Heart left ventricle (tissue), 16 donors: ENCODE results near the gene C17orf75. TPM values are rescaled to one million over a fixed set of nuclear protein-coding genes. Genes with fewer than 3 reads are reported as not detected.
A peak's percentile ranks its signal among the peaks of the same experiment; 100 is the strongest.
"Not testable (repeated sequence)": the region's sequence is repeated elsewhere in the genome, so short reads cannot be mapped to it uniquely, and the experiment has no call there.

ENCODE experiments used
- ATAC-seq, 4 donors: fragments of 200-7000 bp; cut with Tn5 transposase; one replicate each; pipeline ENCODE4 v1.9.1; 2020 to 2022; ENCODE audit warnings: moderate library complexity in 4 of 4, mild to moderate bottlenecking in 3 of 4, moderate number of reproducible peaks in 1 of 4
- DNase-seq, 5 donors: peaks; one replicate each; pipeline ENCODE4 v3.0.0-alpha.2; 2020
- H3K27ac ChIP-seq, 12 donors: fragments of 200-600 bp; sonication (generic) in 4 of 12; one replicate each; pipeline versions ENCODE4 v1.5.0 to v1.8.0; 2016 to 2022; ENCODE audit warnings: mild to moderate bottlenecking in 2 of 12
- H3K27me3 ChIP-seq, 9 donors: fragments of 200-600 bp; sonication (generic) in 2 of 9; one replicate each; pipeline versions ENCODE4 v1.5.1 to v1.8.0; 2016 to 2022; ENCODE audit warnings: mild to moderate bottlenecking in 3 of 9
- H3K36me3 ChIP-seq, 9 donors: fragments of 200-600 bp; sonication (generic) in 2 of 9; one replicate each; pipeline versions ENCODE4 v1.5.0 to v1.8.0; 2018 to 2022; ENCODE audit warnings: mild to moderate bottlenecking in 2 of 9
- H3K4me1 ChIP-seq, 12 donors: fragments of 200-600 bp; sonication (generic) in 4 of 12; one replicate each; pipeline versions ENCODE4 v1.5.0 to v1.8.0; 2016 to 2022; ENCODE audit warnings: mild to moderate bottlenecking in 3 of 12
- H3K4me3 ChIP-seq, 12 donors: fragments of 200-600 bp; sonication (generic) in 4 of 12; one replicate each; pipeline versions ENCODE4 v1.5.0 to v1.8.0; 2017 to 2022; ENCODE audit warnings: mild to moderate bottlenecking in 9 of 12, moderate library complexity in 4 of 12
- H3K9me3 ChIP-seq, 12 donors: fragments of 200-600 bp; sonication (generic) in 4 of 12; one replicate each; pipeline versions ENCODE4 v1.5.0 to v1.8.0; 2016 to 2022; ENCODE audit warnings: mild to moderate bottlenecking in 1 of 12
- POLR2A ChIP-seq, 2 donors: fragments of 450-650 bp; IDR thresholded peaks; one replicate each; pipeline ENCODE4 v1.6.1; 2017; ENCODE audit warnings: antibody characterized with exemption in 2 of 2, mild to moderate bottlenecking in 2 of 2, moderate library complexity in 2 of 2
- WGBS, 4 donors: extraction: QIAGEN DNeasy Blood & Tissue Kit in 2 of 4; methylation state at CpG; one replicate each; pipeline versions ENCODE4 v1.1.5 to v1.1.7; 2013 to 2018; 5-methylcytosine and 5-hydroxymethylcytosine counted together
- intact Hi-C, 10 donors: fragments of 100-400 bp; cut with DNase I; formaldehyde crosslinking; loops; one replicate each; pipeline versions ENCODE4 v1.11.1 to v1.14.2; 2022
- polyA plus RNA-seq, 2 donors: library from polyadenylated mRNA; stranded (reverse); fragments of 200-250 nt; gene quantifications; one replicate each; pipeline ENCODE4 v1.2.3, GENCODE V29; 2013
- total RNA-seq, 9 donors: library from RNA; depleted of rRNA in 2 of 9; stranded (reverse); fragments of >200 nt in 2 of 9; fragmentation: NEBNext Ultra II Directional in 3 of 9; extraction: Animal tissue kit (Norgen Biotek cat#: 25700) in 3 of 9; gene quantifications; one replicate each; pipeline versions ENCODE4 v1.1.0 to v1.2.4, GENCODE V29; 2016 to 2023
- TF ChIP-seq, protein P1 (sequence below), 12 donors: fragments of 200-600 bp; sonication (generic) in 4 of 12; IDR thresholded peaks; one replicate each; pipeline versions ENCODE4 v1.5.0 to v1.8.0; 2018 to 2022; ENCODE audit warnings: antibody characterized with exemption in 12 of 12, mild to moderate bottlenecking in 5 of 12
- donor health status: ischemic (EF 13 %, LVEDD 7.1; RV severe dilation, severe dysfunction).
- donor health status: healthy with polysubstance abuse.
- donor health status: DM: no; HTN: yes; CAD: no.
- donor health status: DM: no; HTN: no; CAD: no.
- donor health status: ischemic (EF 25% LVEDD 6.9; RV normal size, moderate dysfunction).
- donor health status: ischemic (EF 25% LVEDD 5.7; RV mildly dilated, moderate dysfunction).
- donor health status: healthy.
- donor health status: DM: yes; HTN: yes; CAD: no.
- donor health status: ischemic (EF 35%, LVEDD 5.7; RV mildly dilated, moderate dysfunction).
- donor health status: nonischemic (EF 11% LVEDD 7.7; RV severe dilation, severe dysfunction).
- donor health status: DM: yes; HTN: yes; CAD: no.
- donor health status: PGD.
- donor health status: ischemic (EF 29% LVEDD 5.4; RV normal size, mild dysfunction).
- donor health status: nonischemic (EF 23%, LVEDD 6.1; RV moderate dilation, normal function).

C17orf75 gene
- total and polyA plus RNA-seq, 11 donors = 7.9 to 24.1 (median 17.4) TPM

DNA sequence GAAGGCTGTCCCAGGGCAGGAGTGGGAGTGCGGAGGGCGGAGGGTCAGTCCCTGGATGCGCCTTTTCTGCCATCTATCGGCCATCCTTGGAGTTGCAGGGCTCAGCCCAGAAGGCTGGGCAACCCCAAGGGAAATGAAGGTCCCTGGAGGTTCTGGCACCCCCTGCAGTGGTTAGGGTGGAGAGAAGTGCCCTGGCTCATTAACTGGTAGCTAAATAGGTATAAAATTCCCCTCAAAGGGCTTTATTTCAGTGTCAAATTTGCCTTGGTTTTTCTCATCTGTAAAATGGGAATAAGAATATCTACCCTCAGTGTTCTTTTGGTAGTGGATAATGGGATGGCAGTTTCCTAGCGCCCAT lies 22.4 kb downstream of the C17orf75 start:
- 11 to 15% (median 13%) methylated on average over 5 of the region's 5 CpGs for WGBS, 4 donors
- intact Hi-C loops = loop anchor here (1.0 to 2.0 kb wide), 3 partner anchors 59 to 67 kb away; no protein-coding TSS in a partner anchor
- Histone ChIP-seq H3K4me1 (peaks cover 0 to 12% (median 0%) of the 10 kb centered on the region in 12 donors), H3K36me3 (no peaks in the 10 kb centered on the region), H3K27ac (no peak overlapping the region), H3K27me3 (peaks cover 0 to 4% (median 0%) of the 10 kb centered on the region in 9 donors), H3K9me3 (no peaks in the 10 kb centered on the region), H3K4me3 (peak overlapping the region in 2 of 12 donors; percentile 12 to 42)
- ATAC-seq (peak; percentile 76 to 96 (median 90)), DNase-seq (peak; percentile 70 to 86 (median 77))
- TF ChIP-seq POLR2A (IDR thresholded peaks at IDR 0.05) = no peak
- TF ChIP-seq, protein P1, sequence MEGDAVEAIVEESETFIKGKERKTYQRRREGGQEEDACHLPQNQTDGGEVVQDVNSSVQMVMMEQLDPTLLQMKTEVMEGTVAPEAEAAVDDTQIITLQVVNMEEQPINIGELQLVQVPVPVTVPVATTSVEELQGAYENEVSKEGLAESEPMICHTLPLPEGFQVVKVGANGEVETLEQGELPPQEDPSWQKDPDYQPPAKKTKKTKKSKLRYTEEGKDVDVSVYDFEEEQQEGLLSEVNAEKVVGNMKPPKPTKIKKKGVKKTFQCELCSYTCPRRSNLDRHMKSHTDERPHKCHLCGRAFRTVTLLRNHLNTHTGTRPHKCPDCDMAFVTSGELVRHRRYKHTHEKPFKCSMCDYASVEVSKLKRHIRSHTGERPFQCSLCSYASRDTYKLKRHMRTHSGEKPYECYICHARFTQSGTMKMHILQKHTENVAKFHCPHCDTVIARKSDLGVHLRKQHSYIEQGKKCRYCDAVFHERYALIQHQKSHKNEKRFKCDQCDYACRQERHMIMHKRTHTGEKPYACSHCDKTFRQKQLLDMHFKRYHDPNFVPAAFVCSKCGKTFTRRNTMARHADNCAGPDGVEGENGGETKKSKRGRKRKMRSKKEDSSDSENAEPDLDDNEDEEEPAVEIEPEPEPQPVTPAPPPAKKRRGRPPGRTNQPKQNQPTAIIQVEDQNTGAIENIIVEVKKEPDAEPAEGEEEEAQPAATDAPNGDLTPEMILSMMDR (IDR thresholded peaks at IDR 0.05) = peak; percentile 84 to 96 (median 94)

GRCh38 chr17:32318071-32318470 lies 23.9 kb downstream of the C17orf75 start:
- no peak overlapping the region for H3K27ac ChIP-seq
- no peak for TF ChIP-seq POLR2A (IDR thresholded peaks at IDR 0.05)
- TF ChIP-seq, protein P1 (IDR thresholded peaks at IDR 0.05) = no peak
- H3K4me1 ChIP-seq = no peaks in the 10 kb centered on the region
- no peak for ATAC-seq
- no peaks in the 10 kb centered on the region for H3K36me3 ChIP-seq
- peaks cover 0 to 9% (median 0%) of the 10 kb centered on the region in 9 donors for H3K27me3 ChIP-seq
- H3K4me3 ChIP-seq = no peak overlapping the region
- intact Hi-C loops = loop anchor here in 2 of 10 donors (2.0 kb wide), 2 partner anchors 57 to 65 kb away; no protein-coding TSS in a partner anchor
- H3K9me3 ChIP-seq = no peaks in the 10 kb centered on the region
- 92 to 97% (median 94%) methylated on average over 8 of the region's 8 CpGs for WGBS, 4 donors
- no peak for DNase-seq

DNA sequence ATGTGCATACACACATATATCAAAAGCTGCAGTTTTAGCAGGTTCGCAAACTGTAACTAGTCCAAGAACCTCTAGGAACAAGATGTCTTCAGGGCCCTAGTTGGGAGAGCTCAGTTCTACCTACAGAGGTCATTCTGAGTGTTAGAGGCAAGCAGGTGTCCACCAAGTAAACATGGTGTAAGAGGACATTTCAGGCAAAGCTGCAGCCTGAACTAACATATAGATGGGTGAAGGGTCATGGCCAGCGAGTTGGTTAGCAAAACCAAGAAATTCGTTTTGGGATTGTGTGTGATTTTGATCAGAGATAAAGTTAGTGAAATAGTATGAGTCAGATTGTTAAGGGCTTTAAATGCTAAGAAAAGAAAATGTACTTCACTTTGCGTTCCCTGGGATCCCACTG lies 24.6 kb downstream of the C17orf75 start:
- Histone ChIP-seq H3K4me3 (no peak overlapping the region), H3K9me3 (no peaks in the 10 kb centered on the region), H3K27me3 (peaks cover 0 to 9% (median 0%) of the 10 kb centered on the region in 9 donors), H3K4me1 (no peaks in the 10 kb centered on the region), H3K36me3 (no peaks in the 10 kb centered on the region), H3K27ac (no peak overlapping the region)
- DNase-seq (no peak), ATAC-seq (no peak)
- WGBS, 4 donors = 83 to 86% (median 85%) methylated on average over 4 of the region's 4 CpGs
- TF ChIP-seq, protein P1 (IDR thresholded peaks at IDR 0.05) = no peak
- TF ChIP-seq POLR2A (IDR thresholded peaks at IDR 0.05) = no peak
- intact Hi-C loops = no loop called here

DNA sequence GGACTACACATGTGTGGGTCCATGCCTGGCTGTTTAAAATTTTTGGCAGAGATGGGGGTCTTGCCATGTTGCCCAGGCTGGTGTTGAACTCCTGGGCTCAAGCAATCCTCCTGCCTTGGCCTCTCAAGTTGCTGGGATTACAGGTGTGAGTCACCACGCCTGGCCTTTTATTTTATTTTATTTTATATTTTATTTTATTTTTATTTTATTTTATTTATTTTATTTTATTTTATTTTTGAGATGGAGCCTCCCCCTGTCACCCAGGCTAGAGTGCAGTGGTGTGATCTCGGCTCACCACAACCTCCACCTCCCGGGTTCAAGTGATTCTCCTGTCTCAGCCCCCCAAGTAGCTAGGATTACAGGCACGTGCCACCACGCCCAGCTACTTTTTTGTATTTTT lies 25.3 kb downstream of the C17orf75 start:
- ATAC-seq, H3K27me3 ChIP-seq, H3K9me3 ChIP-seq, H3K27ac ChIP-seq, H3K4me3 ChIP-seq, H3K4me1 ChIP-seq, intact Hi-C loops, DNase-seq, H3K36me3 ChIP-seq: not testable (repeated sequence)
- 91 to 96% (median 94%) methylated on average over 5 of the region's 5 CpGs for whole genome bisulfite sequencing, 4 donors

- WGBS, 4 donors = 83 to 89% (median 84%) methylated on average over 8 of the region's 8 CpGs
Observed at GRCh38 chr17:32315171-32315570, 26.8 kb downstream of the C17orf75 start.

More at GRCh38 chr17:32315171-32315570, 26.8 kb downstream of the C17orf75 start:
- Histone ChIP-seq H3K27ac (no peak overlapping the region), H3K4me1 (peaks cover 0 to 8% (median 0%) of the 10 kb centered on the region in 12 donors), H3K27me3 (peaks cover 0 to 9% (median 0%) of the 10 kb centered on the region in 9 donors), H3K4me3 (no peak overlapping the region), H3K9me3 (no peaks in the 10 kb centered on the region), H3K36me3 (no peaks in the 10 kb centered on the region)
- intact Hi-C loops = no loop called here
- no peak for ATAC-seq
- DNase-seq = no peak
- no peak for TF ChIP-seq POLR2A (IDR thresholded peaks at IDR 0.05)
- TF ChIP-seq, protein P1 (IDR thresholded peaks at IDR 0.05) = no peak
